Spinal cord (tissue), 10 donors: ENCODE results near the gene C3orf22. TPM values are rescaled to one million over a fixed set of nuclear protein-coding genes. Genes with fewer than 3 reads are reported as not detected.

Experiments
- DNase-seq, 6 donors: peaks; one replicate each; pipeline versions ENCODE4 v3.0.0 to v3.0.0-alpha.2; 2013 to 2015; ENCODE audit warnings: low spot score in 6 of 6, low read depth in 4 of 6
- H3K27ac ChIP-seq: one replicate; pipeline ENCODE4 v1.5.1; 2013; ENCODE audit warnings: low read depth, low read length, control low read depth
- H3K27me3 ChIP-seq: one replicate; pipeline ENCODE4 v1.6.1; 2013; ENCODE audit warnings: low read length; ENCODE audit not compliant: control insufficient read depth, insufficient read depth
- H3K36me3 ChIP-seq: one replicate; pipeline ENCODE4 v1.6.1; 2013; ENCODE audit warnings: low read length; ENCODE audit not compliant: control insufficient read depth, insufficient read depth
- H3K4me1 ChIP-seq: one replicate; pipeline ENCODE4 v1.6.1; 2013; ENCODE audit warnings: low read length; ENCODE audit not compliant: control insufficient read depth, insufficient read depth
- H3K4me3 ChIP-seq: one replicate; pipeline ENCODE4 v1.5.1; 2013; ENCODE audit warnings: low read depth, low read length, control low read depth
- H3K9me3 ChIP-seq: one replicate; pipeline ENCODE4 v1.6.1; 2013; ENCODE audit warnings: low read length; ENCODE audit not compliant: control insufficient read depth, insufficient read depth
- WGBS: methylation state at CpG from one replicate; pipeline ENCODE4 v1.1.5; 2013; ENCODE audit warnings: missing lambda C conversion rate; ENCODE audit not compliant: insufficient coverage; 5-methylcytosine and 5-hydroxymethylcytosine counted together
- polyA plus RNA-seq, 2 donors: library from polyadenylated mRNA; unstranded; fragments of 120-200 nt; gene quantifications; one replicate each; pipeline ENCODE4 v1.2.1, GENCODE V29; 2013; ENCODE audit not compliant: insufficient read length in 2 of 2
- total RNA-seq, 2 donors: library from RNA; depleted of rRNA in 1 of 2; stranded (reverse); fragments of 120-200 nt in 1 of 2; fragments of >200 nt in 1 of 2; gene quantifications; one replicate each; pipeline versions ENCODE4 v1.2.3 to v1.2.4, GENCODE V29; 2013 to 2014
- donor health status: healthy.

Gene C3orf22
- total and polyA plus RNA-seq, 4 donors, result 0.17 to 0.27 TPM; not detected in 2

GRCh38 chr3:126524429-126524988 lies 34.2 kb downstream of the C3orf22 start:
- Histone ChIP-seq H3K27me3 (peaks cover 20% of the 10 kb centered on the region), H3K4me3 (peak overlapping the region; percentile 2), H3K4me1 (peaks cover 31% of the 10 kb centered on the region), H3K9me3 (no peaks in the 10 kb centered on the region), H3K27ac (no peak overlapping the region), H3K36me3 (no peaks in the 10 kb centered on the region)
- DNase-seq, result peak in 1 of 6 donors; percentile 24
- WGBS, result 8% methylated on average over 19 of the region's 31 CpGs

GRCh38 chr3:126523745-126524428 lies 34.8 kb downstream of the C3orf22 start, which contains the start of gene CHST13:
TSS of gene CHST13 (plus strand) at chr3:126524155. CDS start at chr3:126524333, 178 bp downstream.
- Histone ChIP-seq H3K27me3 (peaks cover 20% of the 10 kb centered on the region), H3K27ac (no peak within 1 kb of the TSS), H3K4me1 (peaks cover 31% of the 10 kb centered on the region), H3K36me3 (no peaks in the 10 kb centered on the region), H3K4me3 (peak within 1 kb of the TSS; percentile 16), H3K9me3 (no peaks in the 10 kb centered on the region)
- peak in 2 of 6 donors; percentile 66 to 69 for DNase-seq
- WGBS, result 4% methylated on average over 56 of the region's 56 CpGs

- Histone ChIP-seq H3K36me3 (no peaks in the 10 kb centered on the region), H3K9me3 (no peaks in the 10 kb centered on the region), H3K4me3 (no peak overlapping the region), H3K4me1 (peaks cover 32% of the 10 kb centered on the region), H3K27ac (no peak overlapping the region), H3K27me3 (peaks cover 20% of the 10 kb centered on the region)
- WGBS, result 0% methylated on average over 6 of the region's 6 CpGs
- peak in 5 of 6 donors; percentile 46 to 91 (median 64) for DNase-seq
These were observed 36.4 kb downstream of the C3orf22 start for GRCh38 chr3:126522363-126522788.

- H3K27ac ChIP-seq, result no peak overlapping the region
- DNase-seq, result no peak
These were observed 37.4 kb downstream of the C3orf22 start for GRCh38 chr3:126521122-126521891.

GRCh38 chr3:126519506-126520455 lies 39.0 kb downstream of the C3orf22 start:
- Histone ChIP-seq H3K4me3 (no peak overlapping the region), H3K27me3 (peaks cover 16% of the 10 kb centered on the region), H3K4me1 (peaks cover 38% of the 10 kb centered on the region), H3K36me3 (no peaks in the 10 kb centered on the region), H3K9me3 (no peaks in the 10 kb centered on the region), H3K27ac (no peak overlapping the region)
- WGBS, result 90% methylated on average over 7 of the region's 10 CpGs
- DNase-seq, result no peak

More at GRCh38 chr3:126521122-126521891, 37.4 kb downstream of the C3orf22 start:
- WGBS, result 78% methylated on average over 11 of the region's 11 CpGs
- Histone ChIP-seq H3K36me3 (no peaks in the 10 kb centered on the region), H3K27me3 (peaks cover 20% of the 10 kb centered on the region), H3K4me3 (no peak overlapping the region), H3K9me3 (no peaks in the 10 kb centered on the region), H3K4me1 (peaks cover 40% of the 10 kb centered on the region)

- 46% methylated on average over 4 of the region's 4 CpGs for WGBS
- H3K9me3 ChIP-seq, result no peaks in the 10 kb centered on the region
- H3K4me1 ChIP-seq, result peaks cover 34% of the 10 kb centered on the region
- H3K4me3 ChIP-seq, result no peak overlapping the region
- H3K27ac ChIP-seq, result no peak overlapping the region
- H3K36me3 ChIP-seq, result no peaks in the 10 kb centered on the region
- peaks cover 11% of the 10 kb centered on the region for H3K27me3 ChIP-seq
- DNase-seq, result no peak
These were observed 40.0 kb downstream of the C3orf22 start for GRCh38 chr3:126518779-126519177.

GRCh38 chr3:126517986-126518778 lies 40.5 kb downstream of the C3orf22 start:
- Histone ChIP-seq H3K36me3 (no peaks in the 10 kb centered on the region), H3K4me1 (peaks cover 34% of the 10 kb centered on the region), H3K9me3 (no peaks in the 10 kb centered on the region), H3K4me3 (no peak overlapping the region), H3K27ac (no peak overlapping the region), H3K27me3 (peaks cover 5% of the 10 kb centered on the region)
- DNase-seq, result no peak
- WGBS, result 93% methylated on average over 13 of the region's 15 CpGs

GRCh38 chr3:126517291-126517951 lies 41.3 kb downstream of the C3orf22 start, which contains the start of gene UROC1:
TSS of gene UROC1 (minus strand) at chr3:126517773. CDS start at chr3:126517719, 54 bp downstream.
- H3K4me3 ChIP-seq, result no peak within 1 kb of the TSS
- no peaks in the 10 kb centered on the region for H3K27me3 ChIP-seq
- H3K27ac ChIP-seq, result no peak within 1 kb of the TSS
- 90% methylated on average over 16 of the region's 16 CpGs for WGBS
- H3K4me1 ChIP-seq, result peaks cover 39% of the 10 kb centered on the region
- no peak for DNase-seq
- H3K36me3 ChIP-seq, result no peaks in the 10 kb centered on the region
- H3K9me3 ChIP-seq, result no peaks in the 10 kb centered on the region
